NCI-H2081 (cell line): ENCODE measurements around the gene RHBDD2.
A peak's percentile ranks its signal among the peaks of the same experiment; 100 is the strongest.
"Not testable (repeated sequence)": the region's sequence is repeated elsewhere in the genome, so short reads cannot be mapped to it uniquely, and the experiment has no call there.

Source experiments
- DNase-seq, 2 experiments: peaks; one replicate each; lab custom pipeline; 2025; lab: John Stamatoyannopoulos, UW

Gene RHBDD2

GRCh38 chr7:75889223-75889825 lies 10.5 kb downstream of the RHBDD2 start:
- DNase-seq, result no peak

DNA sequence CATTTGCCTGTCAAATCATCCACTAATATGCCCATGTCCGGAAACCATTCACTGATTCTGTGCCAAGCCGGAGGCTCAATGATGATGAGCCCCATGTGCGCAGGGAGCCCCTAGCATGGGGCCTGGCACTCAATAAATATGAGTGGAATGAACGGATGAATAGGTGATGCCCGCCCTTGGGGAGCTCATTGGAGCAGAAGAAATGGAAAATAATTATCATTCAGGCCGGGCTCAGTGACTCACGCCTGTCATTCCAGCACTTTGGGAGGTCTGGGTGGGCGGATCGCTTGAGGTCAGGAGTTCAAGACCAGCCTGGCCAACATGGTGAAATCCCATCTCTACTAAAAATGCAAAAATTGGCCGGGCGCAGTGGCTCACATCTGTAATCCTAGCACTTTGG lies 11.0 kb downstream of the RHBDD2 start:
- no peak for DNase-seq

GRCh38 chr7:75891237-75891636 lies 12.4 kb downstream of the RHBDD2 start:
- DNase-seq, result not testable (repeated sequence)

DNA sequence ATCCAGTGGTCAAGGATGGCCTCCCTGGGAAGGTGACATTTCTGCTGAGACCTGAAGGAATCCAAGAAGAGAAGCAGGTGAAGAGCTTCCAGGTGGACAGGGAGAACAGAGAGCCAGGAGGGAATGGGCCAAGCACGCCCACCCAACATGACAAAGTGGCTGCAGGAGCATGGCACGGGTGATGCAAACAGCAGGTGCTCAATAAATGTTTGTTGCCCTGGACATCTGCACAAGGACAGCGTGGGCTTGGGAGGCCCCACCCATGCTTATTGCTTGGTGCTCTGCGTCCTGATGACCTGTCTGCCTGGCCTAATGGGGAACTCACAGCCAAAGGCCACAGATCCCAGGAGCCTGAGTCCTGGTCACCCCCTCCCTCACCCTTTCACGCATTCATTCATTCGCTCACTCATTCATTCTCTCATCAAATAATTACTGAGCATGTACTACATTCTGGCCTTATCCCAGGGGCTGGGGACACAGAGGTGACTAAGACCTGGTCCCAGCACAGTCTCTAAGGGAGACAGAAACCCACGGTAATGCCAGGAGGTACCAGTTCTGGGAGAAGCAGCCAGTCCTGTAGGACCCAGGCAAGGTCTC lies 13.1 kb downstream of the RHBDD2 start:
- DNase-seq, result no peak

DNA sequence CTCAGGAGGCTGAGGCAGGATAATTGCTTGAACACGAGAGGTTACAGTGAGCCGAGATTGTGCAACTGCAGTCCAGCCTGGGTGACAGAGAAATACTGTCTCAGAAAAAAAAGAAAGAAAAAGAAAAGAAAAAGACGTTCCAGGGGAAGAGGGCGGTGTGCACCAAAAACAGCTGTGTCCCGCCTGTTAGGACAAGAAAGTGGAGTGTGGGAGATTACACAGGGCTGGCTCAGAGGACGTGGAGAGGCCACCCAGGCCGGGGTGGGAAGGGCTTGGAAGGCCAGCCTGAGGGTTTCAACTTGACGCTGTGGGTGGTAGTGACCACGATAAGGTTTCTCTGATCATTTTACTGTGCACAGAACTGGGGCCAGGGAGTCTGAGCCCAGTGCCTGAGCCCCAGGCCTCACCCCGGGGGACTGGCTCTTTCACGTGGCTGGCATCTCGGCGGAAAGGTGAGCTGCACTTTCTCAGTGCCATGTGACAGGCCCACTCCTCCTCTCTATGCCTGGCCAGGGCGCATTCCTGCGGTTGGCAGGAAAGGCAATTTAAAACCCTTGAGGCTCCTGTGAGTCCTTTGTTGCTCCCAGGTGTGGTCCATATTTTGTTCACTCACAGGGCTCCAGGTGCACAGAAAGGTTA lies 13.9 kb downstream of the RHBDD2 start:
- DNase-seq, result no peak

DNA sequence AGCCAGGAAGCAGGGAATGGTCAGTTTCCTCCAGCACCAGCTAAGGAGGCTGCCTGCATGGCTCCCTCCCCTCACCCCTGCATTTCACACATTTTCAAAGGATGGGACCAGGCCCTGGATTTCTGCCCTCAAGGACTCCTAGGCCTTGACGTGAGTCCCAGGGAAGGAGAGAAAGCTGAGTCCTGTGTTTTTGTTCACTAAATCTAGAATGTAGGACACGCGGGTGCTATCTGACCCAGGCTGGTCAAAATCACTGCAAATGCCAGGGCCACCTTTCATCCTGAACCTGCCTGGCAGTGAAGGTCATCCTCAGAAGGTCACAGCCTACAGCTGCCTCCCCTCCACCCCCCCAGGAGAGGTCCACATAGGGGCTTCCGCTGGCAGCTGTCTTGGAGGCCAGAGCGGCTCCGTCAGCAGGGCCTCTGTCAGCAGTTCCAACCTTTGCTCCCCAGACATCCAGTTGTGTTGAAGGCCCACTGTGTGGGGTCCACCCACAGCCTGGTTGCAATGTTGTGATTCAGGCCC lies 18.0 kb downstream of the RHBDD2 start:
- DNase-seq, result no peak

GRCh38 chr7:75900617-75901315 lies 21.9 kb downstream of the RHBDD2 start:
- DNase-seq, result no peak

- peak in 1 of 2 experiments; percentile 48 for DNase-seq
Observed at GRCh38 chr7:75905785-75906604, 27.2 kb downstream of the RHBDD2 start.

DNA sequence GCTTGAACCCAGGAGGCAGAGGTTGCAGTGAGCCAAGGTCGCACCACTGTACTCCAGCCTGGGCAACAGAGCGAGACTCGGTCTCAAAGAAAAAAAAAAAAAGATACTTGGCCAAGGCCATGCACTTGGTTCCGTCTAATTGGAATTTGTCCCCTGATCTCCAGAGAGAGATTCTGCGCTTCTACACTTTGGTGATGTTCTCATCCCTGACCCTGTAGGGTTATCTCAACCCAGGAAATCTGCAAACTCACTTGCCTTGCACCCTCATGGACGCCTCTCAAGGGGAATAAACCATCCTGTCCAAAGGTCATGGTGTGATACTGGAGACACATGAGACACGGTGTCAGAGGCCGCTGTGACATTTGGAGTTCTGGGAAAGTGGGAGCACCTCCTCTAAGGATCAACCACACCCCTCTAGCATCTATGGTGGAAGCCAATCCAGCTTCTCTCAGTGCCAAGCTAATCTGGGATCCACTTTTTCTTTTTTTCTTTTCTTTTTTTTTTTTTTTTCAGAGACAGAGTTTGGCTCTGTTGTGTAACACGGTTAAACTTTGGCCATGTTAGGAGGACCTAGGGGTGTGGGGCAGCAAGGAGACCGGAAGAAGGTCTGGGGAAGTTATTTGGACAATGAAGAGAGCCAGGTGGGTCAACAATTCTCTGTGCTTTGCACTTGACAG lies 28.3 kb downstream of the RHBDD2 start:
- no peak for DNase-seq

- DNase-seq, result not testable (repeated sequence)
Observed at GRCh38 chr7:75907668-75908039, 28.8 kb downstream of the RHBDD2 start.

- DNase-seq, result no peak
Observed at GRCh38 chr7:75909521-75910132, 30.8 kb downstream of the RHBDD2 start.

DNA sequence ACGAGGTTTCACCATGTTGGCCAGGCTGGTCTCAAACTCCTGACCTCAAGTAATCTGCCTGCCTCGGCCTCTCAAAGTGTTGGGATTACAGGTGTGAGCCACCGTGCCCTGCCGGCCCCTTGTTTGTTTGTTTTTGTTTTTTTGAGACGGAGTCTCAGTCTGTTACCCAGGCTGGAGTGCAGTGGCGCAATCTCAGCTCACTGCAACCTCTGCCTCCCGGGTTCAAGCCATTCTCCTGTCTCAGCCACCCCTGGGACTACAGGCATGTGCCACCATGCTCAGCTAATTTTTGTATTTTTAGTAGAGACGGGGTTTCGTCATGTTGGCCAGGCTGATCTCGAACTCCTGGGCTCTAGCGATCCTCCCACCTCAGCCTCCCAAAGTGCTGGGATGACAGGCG lies 32.4 kb downstream of the RHBDD2 start:
- not testable (repeated sequence) for DNase-seq

DNA sequence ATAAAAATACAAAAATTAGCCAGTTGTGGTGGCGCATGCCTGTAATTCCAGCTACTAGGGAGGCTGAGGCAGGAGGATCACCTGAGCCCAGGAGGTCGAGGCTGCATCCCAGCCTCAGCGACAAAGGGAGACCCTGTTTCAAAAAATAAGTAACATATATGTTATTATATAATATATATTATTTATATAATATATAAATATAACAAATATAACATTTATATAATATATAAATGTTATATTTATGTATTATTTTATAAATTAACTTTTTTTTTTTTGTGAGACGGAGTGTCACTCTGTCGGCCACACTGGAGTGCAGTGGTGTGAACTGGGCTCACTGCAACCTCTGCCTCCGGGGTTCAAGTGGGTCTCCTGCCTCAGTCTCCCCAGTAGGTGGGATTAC lies 34.6 kb downstream of the RHBDD2 start:
- no peak for DNase-seq

GRCh38 chr7:75914169-75914654 lies 35.4 kb downstream of the RHBDD2 start:
- no peak for DNase-seq

- DNase-seq, result peak; percentile 91 to 94
Observed at GRCh38 chr7:75914655-75915415, 36.0 kb downstream of the RHBDD2 start, which contains the start of gene POR. POR (plus strand) TSS chr7:75915155; CDS start chr7:75954002, 38,847 bp downstream.

- peak in 1 of 2 experiments; percentile 15 for DNase-seq
Observed at GRCh38 chr7:75915416-75916156, 36.8 kb downstream of the RHBDD2 start.

DNA sequence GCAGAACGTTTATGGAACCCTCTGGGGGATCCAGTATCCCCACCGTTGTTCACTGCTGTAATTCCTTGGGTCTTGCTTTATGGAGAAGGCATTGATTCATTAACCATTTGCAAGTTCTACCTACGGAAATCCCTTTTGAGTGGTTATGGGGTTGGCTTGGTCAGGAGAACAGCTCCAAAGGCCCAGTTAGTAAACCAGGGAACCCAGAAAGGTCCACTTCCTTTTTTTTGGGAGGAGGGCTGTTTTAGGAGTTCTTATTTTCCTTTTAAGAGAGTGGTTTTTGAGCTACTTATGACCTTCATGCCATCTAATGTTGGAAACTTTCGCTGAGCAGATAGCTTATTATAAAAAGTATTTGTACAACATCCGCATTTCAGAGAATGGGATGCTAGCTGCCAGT lies 37.4 kb downstream of the RHBDD2 start:
- DNase-seq, result no peak

DNA sequence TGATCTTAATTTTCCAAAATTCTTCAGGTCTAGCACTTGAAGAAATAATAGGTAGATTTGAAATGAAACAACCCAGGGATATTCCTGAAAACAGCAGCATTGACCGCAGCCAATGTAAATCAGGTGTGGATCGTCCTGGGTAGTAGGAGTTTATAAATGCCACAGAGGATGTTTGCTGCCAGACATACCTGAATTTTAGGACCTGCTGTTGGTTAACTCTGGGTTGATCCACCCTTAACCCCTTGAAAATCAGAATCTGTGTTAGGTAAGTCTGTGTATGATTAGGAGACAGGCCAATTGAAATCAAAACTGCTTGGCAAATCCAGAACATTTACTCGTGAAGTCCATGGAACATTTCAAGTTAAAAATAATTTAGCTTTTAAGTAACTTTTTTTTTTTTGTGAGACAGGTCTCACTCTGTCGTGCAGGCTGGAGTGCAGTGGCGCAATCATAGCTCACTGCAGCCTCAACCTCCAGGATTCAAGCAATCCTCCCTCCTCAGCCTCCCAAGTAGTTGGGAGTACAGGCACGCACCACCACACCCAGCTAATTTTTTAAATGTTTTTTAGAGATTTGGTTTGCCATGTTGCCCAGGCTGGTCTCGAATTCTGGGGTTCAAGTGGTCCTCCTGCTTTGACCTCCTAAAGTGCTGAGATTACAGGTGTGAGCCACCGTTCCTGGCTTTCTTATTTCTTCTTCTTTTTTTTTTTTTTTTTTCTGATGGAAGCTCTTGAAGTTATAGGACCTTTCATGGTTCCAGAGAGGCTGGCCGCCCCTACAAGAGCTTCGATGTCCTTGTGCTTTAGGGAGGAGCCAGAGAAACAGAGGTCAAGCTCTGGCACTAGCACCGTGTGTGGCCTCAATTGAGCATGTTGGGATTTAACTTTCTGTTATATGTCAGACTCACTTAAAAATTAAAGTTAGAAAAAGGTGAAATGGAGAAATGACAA lies 38.1 kb downstream of the RHBDD2 start:
- no peak for DNase-seq
